ENCODE data around the gene GLI3.

DNA sequence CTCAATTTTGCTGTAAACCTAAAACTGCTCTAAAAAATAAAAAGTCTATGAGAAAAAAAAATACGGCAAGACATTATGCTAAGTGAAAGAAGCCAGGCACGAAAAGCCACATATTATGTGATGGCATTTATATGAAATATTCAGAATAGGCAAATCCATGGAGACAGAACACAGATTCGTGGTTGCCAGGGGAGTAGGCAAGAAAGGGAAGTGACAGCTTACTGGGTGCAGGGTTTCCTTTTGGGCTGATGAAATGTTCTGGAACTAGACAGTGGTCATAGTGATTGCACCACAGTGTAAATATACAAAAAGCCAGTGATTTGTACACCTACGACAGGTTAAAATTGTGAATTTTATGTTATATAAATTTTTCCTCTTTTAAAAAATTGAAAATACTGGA lies 41.3 kb upstream of the GLI3 start:
- TF ChIP-seq CTCF (IDR thresholded peaks at IDR 0.05; ENCODE audit: low read length) (no peak), EZH2phosphoT487 (IDR thresholded peaks at IDR 0.05; ENCODE audit: low read length) (no peak)
